Measurements from ENCODE around the gene TNFRSF1A.

The TNFRSF1A gene

GRCh38 chr12:6363010-6363329 is 21.1 kb upstream of the TNFRSF1A start:
- Histone ChIP-seq H3K36me3 (ENCODE audit: insufficient read depth) (no peaks in the 10 kb centered on the region), H3K27me3 (ENCODE audit: insufficient read depth, low read depth) (no peaks in the 10 kb centered on the region), H3K79me2 (ENCODE audit: insufficient read depth, low read depth) (no peaks in the 10 kb centered on the region), H2AFZ (ENCODE audit: low read depth) (peak overlapping the region; percentile 96), H4K20me1 (ENCODE audit: insufficient read depth) (no peaks in the 10 kb centered on the region), H3K27ac (no peak overlapping the region), H3K9ac (peak overlapping the region; percentile 22; the same call in 1 of the 2 replicates), H3K4me1 (ENCODE audit: low read depth, poor library complexity, severe bottlenecking) (peaks cover 19% of the 10 kb centered on the region), H3K4me3 (IDR thresholded peaks at IDR 0.05; ENCODE audit: insufficient read depth, low read depth, low read length) (no peak overlapping the region), H3K4me2 (peak overlapping the region; percentile 39; the same call in 1 of the 2 replicates)
- TF ChIP-seq, protein P1, sequence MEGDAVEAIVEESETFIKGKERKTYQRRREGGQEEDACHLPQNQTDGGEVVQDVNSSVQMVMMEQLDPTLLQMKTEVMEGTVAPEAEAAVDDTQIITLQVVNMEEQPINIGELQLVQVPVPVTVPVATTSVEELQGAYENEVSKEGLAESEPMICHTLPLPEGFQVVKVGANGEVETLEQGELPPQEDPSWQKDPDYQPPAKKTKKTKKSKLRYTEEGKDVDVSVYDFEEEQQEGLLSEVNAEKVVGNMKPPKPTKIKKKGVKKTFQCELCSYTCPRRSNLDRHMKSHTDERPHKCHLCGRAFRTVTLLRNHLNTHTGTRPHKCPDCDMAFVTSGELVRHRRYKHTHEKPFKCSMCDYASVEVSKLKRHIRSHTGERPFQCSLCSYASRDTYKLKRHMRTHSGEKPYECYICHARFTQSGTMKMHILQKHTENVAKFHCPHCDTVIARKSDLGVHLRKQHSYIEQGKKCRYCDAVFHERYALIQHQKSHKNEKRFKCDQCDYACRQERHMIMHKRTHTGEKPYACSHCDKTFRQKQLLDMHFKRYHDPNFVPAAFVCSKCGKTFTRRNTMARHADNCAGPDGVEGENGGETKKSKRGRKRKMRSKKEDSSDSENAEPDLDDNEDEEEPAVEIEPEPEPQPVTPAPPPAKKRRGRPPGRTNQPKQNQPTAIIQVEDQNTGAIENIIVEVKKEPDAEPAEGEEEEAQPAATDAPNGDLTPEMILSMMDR (conservative IDR thresholded peaks at IDR 0.05; ENCODE audit: low read depth, low read length): no peak

GRCh38 chr12:6362403-6362802 is 20.5 kb upstream of the TNFRSF1A start:
- Histone ChIP-seq H3K4me1 (ENCODE audit: low read depth, poor library complexity, severe bottlenecking) (peaks cover 19% of the 10 kb centered on the region), H3K79me2 (ENCODE audit: insufficient read depth, low read depth) (no peaks in the 10 kb centered on the region), H3K27ac (no peak overlapping the region), H4K20me1 (ENCODE audit: insufficient read depth) (no peaks in the 10 kb centered on the region), H3K36me3 (ENCODE audit: insufficient read depth) (no peaks in the 10 kb centered on the region), H3K27me3 (ENCODE audit: insufficient read depth, low read depth) (no peaks in the 10 kb centered on the region), H3K4me2 (no peak overlapping the region), H2AFZ (ENCODE audit: low read depth) (0 out of 2 replicates have a peak overlapping the region, but pooled peaks have one; percentile 96), H3K4me3 (IDR thresholded peaks at IDR 0.05; ENCODE audit: insufficient read depth, low read depth, low read length) (no peak overlapping the region), H3K9ac (no peak overlapping the region)
- TF ChIP-seq, protein P1 (conservative IDR thresholded peaks at IDR 0.05; ENCODE audit: low read depth, low read length): no peak

- TF ChIP-seq, protein P1 (conservative IDR thresholded peaks at IDR 0.05; ENCODE audit: low read depth, low read length): no peak
- no peaks in the 10 kb centered on the region for H3K36me3 ChIP-seq (ENCODE audit: insufficient read depth)
- no peak overlapping the region for H3K4me2 ChIP-seq
Observed at GRCh38 chr12:6361834-6362233, 20.0 kb upstream of the TNFRSF1A start.

GRCh38 chr12:6360578-6361490 is 19.0 kb upstream of the TNFRSF1A start:
- H3K27ac ChIP-seq: no peak overlapping the region

More at GRCh38 chr12:6361834-6362233, 20.0 kb upstream of the TNFRSF1A start:
- Histone ChIP-seq H4K20me1 (ENCODE audit: insufficient read depth) (no peaks in the 10 kb centered on the region), H3K79me2 (ENCODE audit: insufficient read depth, low read depth) (no peaks in the 10 kb centered on the region), H3K27ac (no peak overlapping the region), H3K4me3 (IDR thresholded peaks at IDR 0.05; ENCODE audit: insufficient read depth, low read depth, low read length) (no peak overlapping the region), H3K27me3 (ENCODE audit: insufficient read depth, low read depth) (no peaks in the 10 kb centered on the region), H3K4me1 (ENCODE audit: low read depth, poor library complexity, severe bottlenecking) (peaks cover 19% of the 10 kb centered on the region), H2AFZ (ENCODE audit: low read depth) (no peak overlapping the region), H3K9ac (no peak overlapping the region)

More at GRCh38 chr12:6360578-6361490, 19.0 kb upstream of the TNFRSF1A start:
- Histone ChIP-seq H4K20me1 (ENCODE audit: insufficient read depth) (no peaks in the 10 kb centered on the region), H3K79me2 (ENCODE audit: insufficient read depth, low read depth) (no peaks in the 10 kb centered on the region), H3K4me3 (IDR thresholded peaks at IDR 0.05; ENCODE audit: insufficient read depth, low read depth, low read length) (no peak overlapping the region), H3K4me1 (ENCODE audit: low read depth, poor library complexity, severe bottlenecking) (peaks cover 19% of the 10 kb centered on the region), H2AFZ (ENCODE audit: low read depth) (no peak overlapping the region), H3K9ac (no peak overlapping the region), H3K27me3 (ENCODE audit: insufficient read depth, low read depth) (no peaks in the 10 kb centered on the region), H3K36me3 (ENCODE audit: insufficient read depth) (no peaks in the 10 kb centered on the region), H3K4me2 (no peak overlapping the region; the same call in 1 of the 2 replicates)
- TF ChIP-seq, protein P1 (conservative IDR thresholded peaks at IDR 0.05; ENCODE audit: low read depth, low read length): no peak

Data from KMS-11 (cell line).